Psoas muscle (tissue), 8 donors: ENCODE measurements around the gene ZBED2. TPM values are rescaled to one million over a fixed set of nuclear protein-coding genes. Genes with fewer than 3 reads are reported as not detected.

Experiments
- ATAC-seq, 4 donors: fragments of 200-7000 bp; cut with Tn5 transposase; one replicate each; pipeline ENCODE4 v1.9.1; 2020; ENCODE audit warnings: moderate library complexity in 3 of 4, mild to moderate bottlenecking in 2 of 4
- DNase-seq, 2 donors: peaks; one replicate each; pipeline ENCODE4 v3.0.0-alpha.2; 2020
- H3K27ac ChIP-seq: fragments of 200-600 bp; one replicate; pipeline ENCODE4 v1.8.0; 2022
- H3K27me3 ChIP-seq, 3 donors: fragments of 200-600 bp in 1 of 3; one replicate each; pipeline versions ENCODE4 v1.6.1 to v1.8.0; 2013 to 2022; ENCODE audit warnings: low read length in 2 of 3, mild to moderate bottlenecking in 2 of 3, moderate library complexity in 1 of 3; ENCODE audit not compliant: insufficient read depth in 3 of 3
- H3K36me3 ChIP-seq, 2 donors: fragments of 200-600 bp in 1 of 2; one replicate each; pipeline versions ENCODE4 v1.6.1 to v1.8.0; 2013 to 2022; ENCODE audit warnings: low read depth in 1 of 2, mild to moderate bottlenecking in 1 of 2, moderate library complexity in 1 of 2; ENCODE audit not compliant: insufficient read depth in 1 of 2
- H3K4me1 ChIP-seq: fragments of 200-600 bp; one replicate; pipeline ENCODE4 v1.8.0; 2022
- H3K4me3 ChIP-seq: fragments of 200-600 bp; one replicate; pipeline ENCODE4 v1.8.0; 2022; ENCODE audit warnings: mild to moderate bottlenecking
- H3K9me3 ChIP-seq: fragments of 200-600 bp; one replicate; pipeline ENCODE4 v1.8.0; 2022
- WGBS, 3 donors: extraction: QIAGEN DNeasy Blood & Tissue Kit; methylation state at CpG; one replicate each; pipeline versions ENCODE4 v1.1.6 to v1.1.7; 2013; 5-methylcytosine and 5-hydroxymethylcytosine counted together
- intact Hi-C, 2 donors: fragments of 100-400 bp; cut with DNase I; formaldehyde crosslinking; loops; one replicate each; pipeline versions ENCODE4 v1.11.0 to v1.14.2; 2022
- polyA plus RNA-seq, 3 donors: library from polyadenylated mRNA; stranded (reverse); fragments of 200-250 nt; gene quantifications; one replicate each; pipeline ENCODE4 v1.2.3, GENCODE V29; 2013
- total RNA-seq, 4 donors: library from RNA; stranded (reverse); fragmentation: NEBNext Ultra II Directional in 2 of 4; extraction: Animal tissue kit (Norgen Biotek cat#: 25700) in 2 of 4; gene quantifications; one replicate each; pipeline versions ENCODE4 v1.2.1 to v1.2.4, GENCODE V29; 2021 to 2023
- TF ChIP-seq, protein P1 (sequence below): fragments of 200-600 bp; IDR thresholded peaks from one replicate; pipeline ENCODE4 v1.8.0; 2022; ENCODE audit warnings: antibody characterized with exemption
- donor health status: healthy with polysubstance abuse.
- donor health status: DM: no; HTN: no; CAD: no; lungs with moderate emphysema.
- donor health status: Bipolar disorder and iron deficiency.
- donor health status: healthy.
- donor health status: DM: yes; HTN: yes; CAD: no.
- donor health status: DM: no; HTN: no; CAD: no.
- donor health status: DM: no; HTN: no; CAD: no.
- donor health status: DM: yes; HTN: yes; CAD: no.

Gene ZBED2
- total and polyA plus RNA-seq, 7 donors = not detected

DNA sequence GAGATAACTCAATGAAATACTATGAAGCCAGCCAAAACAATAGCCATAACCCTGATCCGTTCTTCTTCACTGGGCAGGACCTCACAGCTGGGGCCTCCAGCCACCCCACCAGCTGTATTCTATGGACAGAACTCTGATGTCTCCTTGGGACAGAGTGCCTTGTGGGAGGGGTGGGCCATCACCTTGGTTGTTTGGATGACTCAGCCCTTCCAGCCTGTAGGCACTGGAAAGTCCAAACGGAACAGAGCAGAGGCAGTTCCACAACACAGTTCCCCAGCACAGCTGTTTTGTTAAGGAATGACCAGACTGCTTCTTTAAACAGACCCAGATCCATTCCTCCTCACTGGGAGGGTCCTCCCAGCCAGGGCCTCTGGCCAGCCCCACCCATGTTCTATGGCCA is 31.9 kb upstream of the ZBED2 start:
- H3K27me3 ChIP-seq = no peaks in the 10 kb centered on the region
- intact Hi-C loops = no loop called here
- no peak overlapping the region for H3K27ac ChIP-seq
- no peaks in the 10 kb centered on the region for H3K4me1 ChIP-seq
- no peaks in the 10 kb centered on the region for H3K36me3 ChIP-seq
- H3K9me3 ChIP-seq = no peaks in the 10 kb centered on the region
- TF ChIP-seq, protein P1, sequence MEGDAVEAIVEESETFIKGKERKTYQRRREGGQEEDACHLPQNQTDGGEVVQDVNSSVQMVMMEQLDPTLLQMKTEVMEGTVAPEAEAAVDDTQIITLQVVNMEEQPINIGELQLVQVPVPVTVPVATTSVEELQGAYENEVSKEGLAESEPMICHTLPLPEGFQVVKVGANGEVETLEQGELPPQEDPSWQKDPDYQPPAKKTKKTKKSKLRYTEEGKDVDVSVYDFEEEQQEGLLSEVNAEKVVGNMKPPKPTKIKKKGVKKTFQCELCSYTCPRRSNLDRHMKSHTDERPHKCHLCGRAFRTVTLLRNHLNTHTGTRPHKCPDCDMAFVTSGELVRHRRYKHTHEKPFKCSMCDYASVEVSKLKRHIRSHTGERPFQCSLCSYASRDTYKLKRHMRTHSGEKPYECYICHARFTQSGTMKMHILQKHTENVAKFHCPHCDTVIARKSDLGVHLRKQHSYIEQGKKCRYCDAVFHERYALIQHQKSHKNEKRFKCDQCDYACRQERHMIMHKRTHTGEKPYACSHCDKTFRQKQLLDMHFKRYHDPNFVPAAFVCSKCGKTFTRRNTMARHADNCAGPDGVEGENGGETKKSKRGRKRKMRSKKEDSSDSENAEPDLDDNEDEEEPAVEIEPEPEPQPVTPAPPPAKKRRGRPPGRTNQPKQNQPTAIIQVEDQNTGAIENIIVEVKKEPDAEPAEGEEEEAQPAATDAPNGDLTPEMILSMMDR = no peak
- ATAC-seq = no peak
- no peak overlapping the region for H3K4me3 ChIP-seq
- 69 to 78% (median 77%) methylated on average over 2 of the region's 2 CpGs for WGBS, 3 donors
- DNase-seq = no peak

DNA sequence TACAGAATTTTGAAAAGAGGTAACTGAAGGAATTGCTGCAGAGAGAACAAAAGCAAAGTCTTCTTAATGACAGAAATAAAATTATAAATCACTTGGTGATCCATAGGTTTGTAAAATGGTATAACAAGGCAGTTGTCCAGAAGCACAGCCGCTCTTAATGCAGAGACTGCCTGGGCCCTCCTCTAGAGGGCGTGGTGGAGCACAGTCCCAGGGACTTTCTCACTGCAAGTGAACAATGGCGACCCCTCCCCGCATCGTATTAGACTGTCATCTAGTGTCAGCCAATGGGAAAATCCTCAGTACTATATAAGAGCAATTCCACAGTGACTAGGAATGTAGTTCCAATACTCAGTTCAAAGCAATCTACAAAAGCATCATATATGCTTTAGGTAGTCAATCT is 26.4 kb upstream of the ZBED2 start:
- WGBS, 3 donors = 42 to 53% (median 47%) methylated on average over 5 of the region's 5 CpGs
- no peaks in the 10 kb centered on the region for H3K27me3 ChIP-seq
- intact Hi-C loops = no loop called here
- no peak overlapping the region for H3K27ac ChIP-seq
- H3K4me3 ChIP-seq = no peak overlapping the region
- TF ChIP-seq, protein P1 = no peak
- ATAC-seq (no peak), DNase-seq (no peak)
- no peaks in the 10 kb centered on the region for H3K36me3 ChIP-seq
- H3K9me3 ChIP-seq = no peaks in the 10 kb centered on the region
- no peaks in the 10 kb centered on the region for H3K4me1 ChIP-seq

DNA sequence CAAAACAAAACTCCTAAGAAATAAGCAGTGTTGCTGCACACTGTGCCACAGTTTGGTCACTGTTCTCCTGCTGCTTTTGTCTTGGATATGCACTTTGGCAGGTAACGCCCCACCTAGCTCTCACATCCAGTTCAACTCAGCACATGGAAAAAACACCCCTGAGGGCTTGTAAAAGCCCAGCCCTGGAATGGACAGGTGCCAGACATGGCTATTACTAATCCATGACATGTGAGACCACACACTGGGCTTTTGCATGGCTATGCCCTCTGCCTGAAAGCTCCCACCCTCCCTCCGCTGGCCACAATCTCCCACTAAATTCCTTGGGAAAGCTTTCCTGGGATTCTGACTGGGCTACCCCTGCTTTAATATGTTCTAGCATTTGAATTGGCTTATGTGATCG is 24.7 kb upstream of the ZBED2 start:
- no peak overlapping the region for H3K27ac ChIP-seq
- 38 to 60% (median 44%) methylated on average over 3 of the region's 3 CpGs for WGBS, 3 donors
- H3K9me3 ChIP-seq = no peaks in the 10 kb centered on the region
- no peaks in the 10 kb centered on the region for H3K36me3 ChIP-seq
- no peak for ATAC-seq
- no peaks in the 10 kb centered on the region for H3K27me3 ChIP-seq
- no peak overlapping the region for H3K4me3 ChIP-seq
- intact Hi-C loops = no loop called here
- no peaks in the 10 kb centered on the region for H3K4me1 ChIP-seq
- TF ChIP-seq, protein P1 = no peak
- DNase-seq = no peak

DNA sequence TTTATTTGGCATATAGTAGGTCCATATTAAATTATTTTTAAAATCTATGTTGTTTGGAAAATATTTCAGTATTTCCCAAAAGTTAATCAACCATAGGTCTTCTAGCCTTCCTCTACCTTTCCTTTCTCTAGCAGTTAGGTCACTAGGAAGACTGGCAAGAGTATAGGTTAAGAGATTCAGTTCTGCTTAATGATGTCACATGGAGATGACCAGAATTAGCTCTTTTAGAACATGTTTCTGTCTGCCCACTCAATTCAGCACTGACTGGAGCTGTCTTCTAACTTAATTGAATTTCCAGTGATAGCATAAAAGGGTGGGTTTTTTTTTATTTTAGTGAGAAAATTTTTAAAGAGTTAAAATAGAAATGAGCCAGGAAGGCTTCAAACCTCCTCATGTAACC is 23.8 kb upstream of the ZBED2 start:
- Histone ChIP-seq H3K4me3 (no peak overlapping the region), H3K4me1 (no peaks in the 10 kb centered on the region), H3K9me3 (no peaks in the 10 kb centered on the region), H3K36me3 (no peaks in the 10 kb centered on the region), H3K27me3 (no peaks in the 10 kb centered on the region), H3K27ac (no peak overlapping the region)
- DNase-seq (no peak), ATAC-seq (no peak)
- intact Hi-C loops = no loop called here
- TF ChIP-seq, protein P1 = no peak

DNA sequence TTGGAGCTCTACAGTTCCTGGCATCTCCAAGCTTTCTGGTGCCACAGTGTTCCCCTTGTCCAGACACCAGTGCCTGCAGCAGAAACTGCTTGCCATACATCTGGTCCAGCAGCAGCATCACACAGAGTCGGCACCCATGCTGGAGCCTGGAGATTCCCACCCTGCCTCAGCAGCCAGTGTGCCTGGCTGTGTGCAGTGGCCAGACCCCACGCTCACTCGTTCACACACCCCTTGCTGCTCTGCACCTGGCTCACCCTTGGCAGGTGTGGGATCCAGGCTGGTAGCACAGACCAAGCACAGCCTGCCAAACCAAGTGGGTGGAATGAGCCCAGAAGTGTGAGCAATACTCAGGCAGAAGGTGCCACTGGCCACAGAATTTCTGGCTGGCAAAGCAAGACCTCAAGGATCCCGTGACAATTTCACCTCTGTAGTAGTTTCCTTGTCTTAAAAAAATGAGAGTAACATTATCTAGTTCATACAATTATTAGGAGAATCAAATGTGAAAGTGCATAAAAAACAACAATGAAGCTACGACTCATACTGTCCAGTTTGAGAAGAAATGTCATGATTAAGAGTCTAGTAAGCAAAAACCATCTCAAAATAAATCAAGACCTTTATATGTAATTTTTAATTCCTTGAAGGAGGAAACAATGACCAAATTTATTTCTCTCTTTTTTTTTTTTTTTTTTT is 22.9 kb upstream of the ZBED2 start:
- no peaks in the 10 kb centered on the region for H3K4me1 ChIP-seq
- no peak overlapping the region for H3K4me3 ChIP-seq
- TF ChIP-seq, protein P1 = no peak
- H3K27ac ChIP-seq = no peak overlapping the region
- no peaks in the 10 kb centered on the region for H3K9me3 ChIP-seq
- no peak for DNase-seq
- no peak for ATAC-seq
- 80 to 87% (median 81%) methylated on average over 5 of the region's 5 CpGs for WGBS, 3 donors
- no peaks in the 10 kb centered on the region for H3K36me3 ChIP-seq
- H3K27me3 ChIP-seq = no peaks in the 10 kb centered on the region
- intact Hi-C loops = no loop called here
